H9 (cell line): ENCODE data around the gene LYSMD4. TPM values are rescaled to one million over a fixed set of nuclear protein-coding genes. Genes with fewer than 3 reads are reported as not detected.
A peak's percentile ranks its signal among the peaks of the same experiment; 100 is the strongest.

ENCODE experiments used
- DNase-seq: peaks from one replicate; pipeline ENCODE4 v3.0.0-alpha.2; 2017
- H2AFZ ChIP-seq: one replicate; pipeline ENCODE4 v1.6.1; 2013; ENCODE audit warnings: mild to moderate bottlenecking, low read length, control low read depth, moderate library complexity
- H2AK5ac ChIP-seq: 2 replicates; pipeline ENCODE4 v1.6.1; 2013; ENCODE audit warnings: low read length, control low read depth, mixed read lengths; ENCODE audit not compliant: insufficient read length
- H2BK120ac ChIP-seq: one replicate; pipeline ENCODE4 v1.6.1; 2013; ENCODE audit warnings: low read depth, mild to moderate bottlenecking, low read length, control low read depth, inconsistent platforms; ENCODE audit not compliant: poor library complexity, severe bottlenecking
- H2BK12ac ChIP-seq: 2 replicates; pipeline ENCODE4 v1.6.1; 2013; ENCODE audit warnings: low read length, control low read depth, mixed read lengths, low read depth; ENCODE audit not compliant: insufficient read length
- H2BK15ac ChIP-seq: 2 replicates; pipeline ENCODE4 v1.6.1; 2013; ENCODE audit warnings: low read depth, low read length, control low read depth
- H2BK20ac ChIP-seq: one replicate; pipeline ENCODE4 v1.6.1; 2013; ENCODE audit warnings: low read depth, mild to moderate bottlenecking, low read length, control low read depth, inconsistent platforms; ENCODE audit not compliant: poor library complexity, severe bottlenecking
- H2BK5ac ChIP-seq: 2 replicates; pipeline ENCODE4 v1.6.1; 2013; ENCODE audit warnings: low read length, control low read depth, mixed read lengths; ENCODE audit not compliant: insufficient read length
- H3K14ac ChIP-seq: 2 replicates; pipeline ENCODE4 v1.6.1; 2013; ENCODE audit warnings: low read length, control low read depth; ENCODE audit not compliant: insufficient read depth
- H3K18ac ChIP-seq: 2 replicates; pipeline ENCODE4 v1.6.1; 2013; ENCODE audit warnings: low read depth, mild to moderate bottlenecking, mixed read lengths, low read length, control low read depth; ENCODE audit not compliant: insufficient read length
- H3K23ac ChIP-seq: 2 replicates; pipeline ENCODE4 v1.6.1; 2013; ENCODE audit warnings: low read length, control low read depth, mixed read lengths, low read depth; ENCODE audit not compliant: insufficient read length
- H3K23me2 ChIP-seq: 2 replicates; pipeline ENCODE4 v1.6.1; 2013; ENCODE audit warnings: low read depth, mild to moderate bottlenecking, mixed read lengths, low read length, control low read depth; ENCODE audit not compliant: insufficient read length, poor library complexity, severe bottlenecking
- H3K27ac ChIP-seq: 2 replicates; pipeline ENCODE4 v1.5.1; 2013; ENCODE audit warnings: low read length, control low read depth, mixed read lengths, low read depth; ENCODE audit not compliant: insufficient read length
- H3K27me3 ChIP-seq: 2 replicates; pipeline ENCODE4 v1.6.1; 2013; ENCODE audit warnings: low read length, control low read depth, inconsistent platforms; ENCODE audit not compliant: insufficient read depth
- H3K4ac ChIP-seq: 2 replicates; pipeline ENCODE4 v1.6.1; 2013; ENCODE audit warnings: low read depth, mild to moderate bottlenecking, control low read depth, inconsistent platforms, low read length, moderate library complexity
- H3K4me1 ChIP-seq: 2 replicates; pipeline ENCODE4 v1.6.1; 2013; ENCODE audit warnings: low read length, control low read depth, inconsistent platforms; ENCODE audit not compliant: insufficient read depth
- H3K4me2 ChIP-seq: 2 replicates; pipeline ENCODE4 v1.6.1; 2013; ENCODE audit warnings: low read length, control low read depth, mixed read lengths; ENCODE audit not compliant: insufficient read length, insufficient read depth
- H3K56ac ChIP-seq: 2 replicates; pipeline ENCODE4 v1.6.1; 2013; ENCODE audit warnings: low read depth, mild to moderate bottlenecking, mixed read lengths, low read length, control low read depth; ENCODE audit not compliant: insufficient read length
- H3K79me1 ChIP-seq: 2 replicates; pipeline ENCODE4 v1.6.1; 2013; ENCODE audit warnings: low read depth, mild to moderate bottlenecking, moderate library complexity, low read length, control low read depth, inconsistent platforms; ENCODE audit not compliant: insufficient read depth, poor library complexity, severe bottlenecking
- H3K79me2 ChIP-seq: 2 replicates; pipeline ENCODE4 v1.6.1; 2013; ENCODE audit warnings: low read length, control low read depth, inconsistent platforms; ENCODE audit not compliant: insufficient read depth
- H3K9ac ChIP-seq: 2 replicates; pipeline ENCODE4 v1.6.1; 2013; ENCODE audit warnings: low read length, control low read depth, mixed read lengths; ENCODE audit not compliant: insufficient read length; ENCODE audit errors: extremely low read depth
- H3K9me3 ChIP-seq: one replicate; pipeline ENCODE4 v1.6.1; 2013; ENCODE audit warnings: low read depth, low read length, inconsistent platforms; ENCODE audit not compliant: control insufficient read depth
- H3T11ph ChIP-seq: one replicate; pipeline ENCODE4 v1.6.1; 2013; ENCODE audit warnings: mild to moderate bottlenecking, low read length, control low read depth, inconsistent platforms
- H4K20me1 ChIP-seq: one replicate; pipeline ENCODE4 v1.6.1; 2013; ENCODE audit not compliant: control insufficient read depth, insufficient read length, insufficient read depth
- H4K5ac ChIP-seq: 2 replicates; pipeline ENCODE4 v1.6.1; 2013; ENCODE audit warnings: low read depth, mild to moderate bottlenecking, mixed read lengths, low read length, control low read depth; ENCODE audit not compliant: insufficient read length
- H4K8ac ChIP-seq: replicated peaks from 2 replicates; pipeline ENCODE4 v1.6.1; 2013; ENCODE audit warnings: low read length, control low read depth, mixed read lengths, low read depth; ENCODE audit not compliant: insufficient read length
- H4K91ac ChIP-seq: 2 replicates; pipeline ENCODE4 v1.6.1; 2013; ENCODE audit warnings: low read depth, mild to moderate bottlenecking, moderate library complexity, mixed read lengths, low read length, control low read depth; ENCODE audit not compliant: insufficient read length
- H3K27ac Mint-ChIP-seq, 3 experiments: 2 replicates in 2 of 3; 3 replicates in 1 of 3; pipeline ENCODE4 v1.8.0; 2020 to 2021; ENCODE audit warnings: mixed read lengths in 3 of 3, mild to moderate bottlenecking in 1 of 3, moderate library complexity in 1 of 3
- H3K27me3 Mint-ChIP-seq: 2 replicates; pipeline ENCODE4 v1.8.0; 2021; ENCODE audit warnings: low read depth, mild to moderate bottlenecking, moderate library complexity, mixed read lengths
- H3K36me3 Mint-ChIP-seq, 3 experiments: 2 replicates in 2 of 3; 3 replicates in 1 of 3; pipeline ENCODE4 v1.8.0; 2020 to 2021; ENCODE audit warnings: low read depth in 3 of 3, mixed read lengths in 3 of 3; ENCODE audit not compliant: insufficient read depth in 1 of 3
- H3K4me1 Mint-ChIP-seq, 2 experiments: 2 replicates each; pipeline ENCODE4 v1.8.0; 2020; ENCODE audit warnings: mixed read lengths in 2 of 2
- H3K4me3 Mint-ChIP-seq, 2 experiments: 2 replicates in 1 of 2; 3 replicates in 1 of 2; pipeline ENCODE4 v1.8.0; 2020 to 2021; ENCODE audit warnings: mild to moderate bottlenecking in 2 of 2, mixed read lengths in 2 of 2, moderate library complexity in 1 of 2
- H3K9me3 Mint-ChIP-seq, 2 experiments: 2 replicates in 1 of 2; 3 replicates in 1 of 2; pipeline ENCODE4 v1.8.0; 2020; ENCODE audit warnings: mild to moderate bottlenecking in 2 of 2, mixed read lengths in 2 of 2, moderate library complexity in 1 of 2
- WGBS: extraction: QIAGEN DNeasy Blood & Tissue Kit; methylation state at CpG from one replicate; pipeline ENCODE4 v1.1.7; 2013; ENCODE audit warnings: missing lambda C conversion rate, low lambda C conversion rate, mixed read lengths; ENCODE audit not compliant: insufficient read length; ENCODE audit errors: extremely low coverage; 5-methylcytosine and 5-hydroxymethylcytosine counted together
- total RNA-seq: library from RNA; stranded (reverse); gene quantifications from 2 replicates; pipeline ENCODE4 v1.2.1, GENCODE V29; 2021
- TF ChIP-seq, protein P1 (sequence below): fragments of 200-600 bp; sonication (generic); conservative IDR thresholded peaks from 3 replicates; pipeline ENCODE4 v1.8.0; 2021; ENCODE audit warnings: antibody characterized with exemption, mild to moderate bottlenecking

LYSMD4 gene
- total RNA-seq, 1 experiment from 2014 or later: 10.0 TPM

DNA sequence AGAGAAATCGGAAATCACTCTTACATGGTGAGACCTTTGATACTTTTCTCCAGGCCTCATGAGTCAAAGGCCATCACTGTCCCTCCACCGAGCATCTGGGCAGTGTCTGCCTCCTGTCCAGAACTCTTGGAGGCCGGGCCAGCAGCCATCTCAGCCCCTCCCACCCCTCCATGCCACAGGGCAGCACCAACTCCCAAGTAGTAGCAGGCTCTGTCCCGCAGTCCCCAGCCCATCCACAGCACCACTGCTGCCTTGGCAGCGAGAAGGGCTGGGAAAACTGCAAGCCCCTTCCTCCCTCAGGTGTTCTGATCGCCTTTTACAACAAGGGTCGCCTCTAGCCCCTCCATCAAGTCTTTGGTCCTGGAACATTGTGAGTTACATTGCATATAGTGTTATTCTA lies 5.5 kb downstream of the LYSMD4 start:
- H3K4me3 Mint-ChIP-seq: no peak overlapping the region
- H3K36me3 Mint-ChIP-seq: peaks cover 19 to 39% (median 22%) of the 10 kb centered on the region in 3 experiments
- no peak overlapping the region for H2BK120ac ChIP-seq
- peaks cover 8 to 11% of the 10 kb centered on the region in 2 experiments for H3K9me3 Mint-ChIP-seq
- H4K5ac ChIP-seq: no peak overlapping the region
- no peaks in the 10 kb centered on the region for H3K79me2 ChIP-seq
- no peak overlapping the region for H2BK5ac ChIP-seq
- H3K56ac ChIP-seq: no peak overlapping the region
- H3K27me3 Mint-ChIP-seq: peaks cover 11% of the 10 kb centered on the region
- H3K4me2 ChIP-seq: no peak overlapping the region
- TF ChIP-seq, protein P1, sequence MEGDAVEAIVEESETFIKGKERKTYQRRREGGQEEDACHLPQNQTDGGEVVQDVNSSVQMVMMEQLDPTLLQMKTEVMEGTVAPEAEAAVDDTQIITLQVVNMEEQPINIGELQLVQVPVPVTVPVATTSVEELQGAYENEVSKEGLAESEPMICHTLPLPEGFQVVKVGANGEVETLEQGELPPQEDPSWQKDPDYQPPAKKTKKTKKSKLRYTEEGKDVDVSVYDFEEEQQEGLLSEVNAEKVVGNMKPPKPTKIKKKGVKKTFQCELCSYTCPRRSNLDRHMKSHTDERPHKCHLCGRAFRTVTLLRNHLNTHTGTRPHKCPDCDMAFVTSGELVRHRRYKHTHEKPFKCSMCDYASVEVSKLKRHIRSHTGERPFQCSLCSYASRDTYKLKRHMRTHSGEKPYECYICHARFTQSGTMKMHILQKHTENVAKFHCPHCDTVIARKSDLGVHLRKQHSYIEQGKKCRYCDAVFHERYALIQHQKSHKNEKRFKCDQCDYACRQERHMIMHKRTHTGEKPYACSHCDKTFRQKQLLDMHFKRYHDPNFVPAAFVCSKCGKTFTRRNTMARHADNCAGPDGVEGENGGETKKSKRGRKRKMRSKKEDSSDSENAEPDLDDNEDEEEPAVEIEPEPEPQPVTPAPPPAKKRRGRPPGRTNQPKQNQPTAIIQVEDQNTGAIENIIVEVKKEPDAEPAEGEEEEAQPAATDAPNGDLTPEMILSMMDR: no peak
- no peak overlapping the region for H2BK15ac ChIP-seq
- peaks cover 11% of the 10 kb centered on the region for H3K23me2 ChIP-seq
- no peak overlapping the region for H3K18ac ChIP-seq
- no peak overlapping the region for H4K8ac ChIP-seq
- no CpG with 5 or more reads among the region's 7 CpGs for WGBS
- peaks cover 26 to 30% of the 10 kb centered on the region in 2 experiments for H3K4me1 Mint-ChIP-seq
- H3K27me3 ChIP-seq: no peaks in the 10 kb centered on the region
- no peak overlapping the region for H3T11ph ChIP-seq
- no peak overlapping the region for H3K14ac ChIP-seq
- no peak overlapping the region for H2BK12ac ChIP-seq
- no peak for DNase-seq
- no peaks in the 10 kb centered on the region for H4K20me1 ChIP-seq
- H3K9ac ChIP-seq: no peak overlapping the region
- H2BK20ac ChIP-seq: no peak overlapping the region
- H3K23ac ChIP-seq: no peak overlapping the region
- no peak overlapping the region for H4K91ac ChIP-seq
- H3K4me1 ChIP-seq: no peaks in the 10 kb centered on the region
- H3K9me3 ChIP-seq: peaks cover 7% of the 10 kb centered on the region
- peak overlapping the region in 1 of 3 experiments; percentile 76; a peak in 1 of 7 replicates for H3K27ac Mint-ChIP-seq
- no peak overlapping the region for H2AFZ ChIP-seq
- H3K4ac ChIP-seq: no peak overlapping the region
- H3K79me1 ChIP-seq: no peaks in the 10 kb centered on the region
- H2AK5ac ChIP-seq: no peak overlapping the region
- no peak overlapping the region for H3K27ac ChIP-seq
